ENCODE measurements around the gene TPST1.

Gene TPST1

DNA sequence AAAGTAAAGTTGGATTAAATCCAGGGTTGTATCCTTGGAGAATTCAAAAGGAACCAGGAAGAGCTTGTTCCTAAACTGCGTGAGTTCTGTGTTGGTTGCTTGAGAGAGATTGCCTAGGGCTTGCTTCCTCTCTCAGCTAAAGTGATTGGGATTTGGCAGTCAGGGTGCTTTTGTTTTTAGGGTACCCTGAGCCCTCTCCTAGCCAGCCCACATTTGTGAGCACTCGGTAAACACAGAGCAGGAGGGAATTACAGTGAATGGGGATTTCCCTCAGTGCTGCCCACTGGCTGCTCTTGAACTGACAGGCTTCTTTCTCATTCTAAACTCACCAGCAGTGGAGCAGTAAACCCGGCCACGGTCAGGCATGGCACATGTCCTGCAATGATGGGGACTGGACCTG lies 146.9 kb downstream of the TPST1 start:
- TF ChIP-seq, protein P1, sequence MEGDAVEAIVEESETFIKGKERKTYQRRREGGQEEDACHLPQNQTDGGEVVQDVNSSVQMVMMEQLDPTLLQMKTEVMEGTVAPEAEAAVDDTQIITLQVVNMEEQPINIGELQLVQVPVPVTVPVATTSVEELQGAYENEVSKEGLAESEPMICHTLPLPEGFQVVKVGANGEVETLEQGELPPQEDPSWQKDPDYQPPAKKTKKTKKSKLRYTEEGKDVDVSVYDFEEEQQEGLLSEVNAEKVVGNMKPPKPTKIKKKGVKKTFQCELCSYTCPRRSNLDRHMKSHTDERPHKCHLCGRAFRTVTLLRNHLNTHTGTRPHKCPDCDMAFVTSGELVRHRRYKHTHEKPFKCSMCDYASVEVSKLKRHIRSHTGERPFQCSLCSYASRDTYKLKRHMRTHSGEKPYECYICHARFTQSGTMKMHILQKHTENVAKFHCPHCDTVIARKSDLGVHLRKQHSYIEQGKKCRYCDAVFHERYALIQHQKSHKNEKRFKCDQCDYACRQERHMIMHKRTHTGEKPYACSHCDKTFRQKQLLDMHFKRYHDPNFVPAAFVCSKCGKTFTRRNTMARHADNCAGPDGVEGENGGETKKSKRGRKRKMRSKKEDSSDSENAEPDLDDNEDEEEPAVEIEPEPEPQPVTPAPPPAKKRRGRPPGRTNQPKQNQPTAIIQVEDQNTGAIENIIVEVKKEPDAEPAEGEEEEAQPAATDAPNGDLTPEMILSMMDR (IDR thresholded peaks at IDR 0.05; ENCODE audit: unreplicated experiment in 3 of 3) = no peak
- no peak overlapping the region for H3K4me3 Mint-ChIP-seq
- H3K27me3 Mint-ChIP-seq (ENCODE audit: low read depth) = no peaks in the 10 kb centered on the region
- peaks cover 11% of the 10 kb centered on the region for H3K36me3 Mint-ChIP-seq (ENCODE audit: low read depth)
- H3K4me1 Mint-ChIP-seq = peaks cover 9% of the 10 kb centered on the region
- peak overlapping the region in 2 of 3 experiments; percentile 23 to 44 for H3K27ac Mint-ChIP-seq
- peaks cover 6% of the 10 kb centered on the region for H3K9me3 Mint-ChIP-seq

DNA sequence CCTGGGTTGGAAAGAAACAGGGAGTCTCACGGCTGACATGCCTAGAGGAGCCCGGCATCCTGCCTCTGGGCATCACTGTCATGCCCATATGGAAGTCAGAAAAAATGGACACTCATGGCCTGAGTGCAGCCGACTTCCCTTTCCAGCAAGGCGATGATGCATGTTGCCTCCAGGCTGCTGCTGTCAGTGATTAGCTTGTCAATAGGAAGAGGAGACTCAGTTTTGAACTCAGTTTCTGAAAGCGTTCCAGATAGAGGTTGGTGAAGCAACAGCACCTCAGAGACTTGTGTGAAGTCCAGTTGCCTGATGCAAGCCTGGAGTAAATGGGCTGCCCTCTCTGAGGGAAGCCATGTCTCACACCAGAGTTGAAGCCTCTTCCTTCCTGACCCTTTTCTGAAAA lies 148.4 kb downstream of the TPST1 start:
- Mint-ChIP-seq H3K4me1 (peaks cover 5% of the 10 kb centered on the region), H3K36me3 (ENCODE audit: low read depth) (peaks cover 4% of the 10 kb centered on the region), H3K4me3 (no peak overlapping the region), H3K27ac (no peak overlapping the region), H3K9me3 (no peaks in the 10 kb centered on the region), H3K27me3 (ENCODE audit: low read depth) (no peaks in the 10 kb centered on the region)
- TF ChIP-seq, protein P1 (IDR thresholded peaks at IDR 0.05; ENCODE audit: unreplicated experiment in 3 of 3) = no peak

DNA sequence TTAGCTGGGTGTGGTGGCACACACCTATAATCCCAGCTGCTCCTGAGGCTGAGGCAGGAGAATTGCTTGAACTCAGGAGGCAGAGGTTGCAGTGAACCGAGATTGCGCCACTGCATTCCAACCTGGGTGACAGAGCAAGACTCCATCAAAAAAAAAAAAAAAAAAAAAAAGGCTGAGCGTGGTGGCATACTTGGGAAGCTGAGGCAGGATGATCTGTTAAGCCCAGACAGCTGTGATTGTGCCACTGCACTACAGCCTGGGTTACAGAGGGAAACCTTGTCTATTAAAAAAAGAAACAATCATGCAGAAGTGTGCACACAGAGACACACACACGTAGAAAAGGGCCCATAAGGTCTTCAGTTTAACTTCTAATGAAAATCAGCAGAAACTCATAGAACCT lies 150.6 kb downstream of the TPST1 start:
- Mint-ChIP-seq H3K36me3 (ENCODE audit: low read depth) (peaks cover 5% of the 10 kb centered on the region), H3K27ac (no peak overlapping the region), H3K4me3 (no peak overlapping the region), H3K9me3 (no peaks in the 10 kb centered on the region), H3K27me3 (ENCODE audit: low read depth) (no peaks in the 10 kb centered on the region), H3K4me1 (peaks cover 5% of the 10 kb centered on the region)
- TF ChIP-seq, protein P1 (IDR thresholded peaks at IDR 0.05; ENCODE audit: unreplicated experiment in 3 of 3) = no peak

DNA sequence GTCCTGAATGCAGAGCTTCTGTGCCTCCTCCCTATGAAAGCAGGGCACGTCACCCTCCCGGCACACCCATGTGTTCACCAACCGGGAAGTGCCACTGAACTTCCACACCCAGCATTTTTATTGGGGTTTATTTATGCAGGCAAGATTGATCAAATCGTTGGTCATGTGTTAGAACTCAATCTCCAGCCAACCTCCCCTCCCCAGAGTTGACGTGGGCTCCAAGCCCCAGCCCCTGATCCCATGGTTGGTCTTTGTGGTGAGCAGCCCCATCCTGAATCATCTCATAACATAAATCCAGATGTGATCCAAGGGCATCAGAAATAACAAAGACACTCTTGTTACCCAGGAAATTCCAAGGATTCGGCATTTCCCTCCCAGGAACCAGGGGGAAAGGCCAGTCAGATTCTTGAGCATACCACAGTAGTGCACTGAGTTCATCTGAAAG lies 151.2 kb downstream of the TPST1 start:
- no peaks in the 10 kb centered on the region for H3K9me3 Mint-ChIP-seq
- H3K4me1 Mint-ChIP-seq = peaks cover 5% of the 10 kb centered on the region
- H3K4me3 Mint-ChIP-seq = no peak overlapping the region
- no peak overlapping the region for H3K27ac Mint-ChIP-seq
- TF ChIP-seq, protein P1 (IDR thresholded peaks at IDR 0.05; ENCODE audit: unreplicated experiment in 3 of 3) = no peak
- peaks cover 7% of the 10 kb centered on the region for H3K36me3 Mint-ChIP-seq (ENCODE audit: low read depth)
- H3K27me3 Mint-ChIP-seq (ENCODE audit: low read depth) = no peaks in the 10 kb centered on the region

DNA sequence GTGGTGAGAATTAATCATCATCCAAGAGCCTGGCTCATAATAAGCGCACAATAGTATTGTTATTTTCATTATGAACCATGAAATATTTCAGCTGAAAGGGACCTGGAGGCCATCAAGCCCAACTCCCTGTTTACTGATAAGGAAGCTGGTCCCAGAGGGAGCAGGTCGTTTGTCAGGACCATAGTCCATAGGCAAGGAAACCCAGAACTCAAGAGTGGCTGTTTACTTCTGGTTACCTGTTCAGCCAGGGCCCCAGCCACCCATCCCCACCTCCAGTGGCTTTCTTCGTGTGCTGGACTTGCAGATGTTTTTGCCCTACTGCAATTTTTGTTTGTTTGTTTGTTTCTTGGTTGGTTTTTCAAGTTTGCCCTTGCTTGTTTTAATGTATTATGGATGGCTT lies 152.0 kb downstream of the TPST1 start:
- H3K9me3 Mint-ChIP-seq = no peaks in the 10 kb centered on the region
- H3K4me1 Mint-ChIP-seq = peaks cover 5% of the 10 kb centered on the region
- no peak overlapping the region for H3K4me3 Mint-ChIP-seq
- H3K36me3 Mint-ChIP-seq (ENCODE audit: low read depth) = peaks cover 7% of the 10 kb centered on the region
- TF ChIP-seq, protein P1 (IDR thresholded peaks at IDR 0.05; ENCODE audit: unreplicated experiment in 3 of 3) = no peak
- no peaks in the 10 kb centered on the region for H3K27me3 Mint-ChIP-seq (ENCODE audit: low read depth)
- no peak overlapping the region for H3K27ac Mint-ChIP-seq

DNA sequence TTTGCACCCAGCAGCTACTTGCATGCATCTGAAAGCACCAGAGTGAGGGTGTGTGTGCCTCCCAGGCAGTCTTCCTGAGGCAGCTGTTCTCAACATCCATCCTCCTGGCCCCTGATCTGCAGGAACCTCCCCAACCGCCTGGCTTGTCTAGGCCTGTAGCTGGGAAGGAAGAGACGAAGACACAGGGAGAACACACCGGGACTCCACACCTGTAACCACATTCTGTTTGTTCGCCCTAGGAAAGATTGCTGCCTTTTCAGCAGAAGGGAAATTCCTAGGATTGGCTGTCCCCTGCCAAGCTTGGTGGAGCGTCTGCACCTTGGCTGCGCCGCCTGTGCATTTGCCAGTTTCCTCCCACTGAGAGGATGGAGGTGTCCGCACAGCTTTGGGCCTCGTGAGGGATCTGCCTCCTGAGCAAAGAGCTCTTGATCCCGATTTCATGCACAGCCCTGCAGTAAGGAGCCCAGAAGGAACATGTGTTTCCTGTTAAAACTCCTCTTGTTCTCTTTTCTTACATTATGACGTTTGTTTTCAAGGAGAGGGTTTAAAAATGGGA lies 154.6 kb downstream of the TPST1 start:
- peaks cover 6% of the 10 kb centered on the region for H3K36me3 Mint-ChIP-seq (ENCODE audit: low read depth)
- H3K9me3 Mint-ChIP-seq = no peaks in the 10 kb centered on the region
- H3K27me3 Mint-ChIP-seq (ENCODE audit: low read depth) = no peaks in the 10 kb centered on the region
- H3K27ac Mint-ChIP-seq = peak overlapping the region; percentile 55 to 73 (median 71)
- peaks cover 5% of the 10 kb centered on the region for H3K4me1 Mint-ChIP-seq
- H3K4me3 Mint-ChIP-seq = no peak overlapping the region
- TF ChIP-seq, protein P1 (IDR thresholded peaks at IDR 0.05; ENCODE audit: unreplicated experiment in 3 of 3) = no peak
